HG03558 (cell line): ENCODE results near the gene ZCCHC8.
"Not testable (repeated sequence)": the region's sequence is repeated elsewhere in the genome, so short reads cannot be mapped to it uniquely, and the experiment has no call there.

Experiments used
- ATAC-seq: cut with Tn5 transposase; IDR thresholded peaks from one replicate; pipeline ENCODE4 v1.9.1; 2021; ENCODE audit warnings: moderate number of reproducible peaks; ENCODE audit not compliant: unreplicated experiment; ENCODE audit errors: extremely low read depth

ZCCHC8 gene

GRCh38 chr12:122474324-122474716 is 26.4 kb downstream of the ZCCHC8 start:
- ATAC-seq: no peak

- ATAC-seq: no peak
These were observed 27.0 kb downstream of the ZCCHC8 start for GRCh38 chr12:122473543-122474323.

- no peak for ATAC-seq
These were observed 29.2 kb downstream of the ZCCHC8 start for GRCh38 chr12:122471324-122472226.

- ATAC-seq: not testable (repeated sequence)
These were observed 30.2 kb downstream of the ZCCHC8 start for GRCh38 chr12:122470576-122470975.

GRCh38 chr12:122469856-122470255 is 30.9 kb downstream of the ZCCHC8 start:
- ATAC-seq: not testable (repeated sequence)

GRCh38 chr12:122467983-122468382 is 32.7 kb downstream of the ZCCHC8 start:
- ATAC-seq: no peak

GRCh38 chr12:122464317-122465042 is 36.3 kb downstream of the ZCCHC8 start:
- ATAC-seq: not testable (repeated sequence)

GRCh38 chr12:122460641-122461040 is 40.1 kb downstream of the ZCCHC8 start:
- ATAC-seq: no peak

GRCh38 chr12:122460061-122460460 is 40.7 kb downstream of the ZCCHC8 start:
- no peak for ATAC-seq

GRCh38 chr12:122459211-122459610 is 41.5 kb downstream of the ZCCHC8 start:
- no peak for ATAC-seq

- ATAC-seq: no peak
These were observed 42.4 kb downstream of the ZCCHC8 start for GRCh38 chr12:122458105-122459035.

- ATAC-seq: no peak
These were observed 43.1 kb downstream of the ZCCHC8 start for GRCh38 chr12:122457627-122458026.

- no peak for ATAC-seq
These were observed 46.0 kb downstream of the ZCCHC8 start for GRCh38 chr12:122454739-122455138.

GRCh38 chr12:122454250-122454721 is 46.4 kb downstream of the ZCCHC8 start:
- no peak for ATAC-seq

- ATAC-seq: no peak
These were observed 47.9 kb downstream of the ZCCHC8 start for GRCh38 chr12:122452701-122453285.

- no peak for ATAC-seq
These were observed 51.4 kb downstream of the ZCCHC8 start for GRCh38 chr12:122449317-122449716.

GRCh38 chr12:122447825-122448224 is 52.9 kb downstream of the ZCCHC8 start:
- not testable (repeated sequence) for ATAC-seq

GRCh38 chr12:122446390-122446789 is 54.3 kb downstream of the ZCCHC8 start:
- not testable (repeated sequence) for ATAC-seq

GRCh38 chr12:122444071-122444470 is 56.7 kb downstream of the ZCCHC8 start:
- not testable (repeated sequence) for ATAC-seq
